GOT3 (cell line): ENCODE data around the gene SPOCK1.

ENCODE experiments used
- DNase-seq: peaks from one replicate; lab custom pipeline; 2025; ENCODE audit warnings: mixed read lengths; lab: John Stamatoyannopoulos, UW

Gene SPOCK1

DNA sequence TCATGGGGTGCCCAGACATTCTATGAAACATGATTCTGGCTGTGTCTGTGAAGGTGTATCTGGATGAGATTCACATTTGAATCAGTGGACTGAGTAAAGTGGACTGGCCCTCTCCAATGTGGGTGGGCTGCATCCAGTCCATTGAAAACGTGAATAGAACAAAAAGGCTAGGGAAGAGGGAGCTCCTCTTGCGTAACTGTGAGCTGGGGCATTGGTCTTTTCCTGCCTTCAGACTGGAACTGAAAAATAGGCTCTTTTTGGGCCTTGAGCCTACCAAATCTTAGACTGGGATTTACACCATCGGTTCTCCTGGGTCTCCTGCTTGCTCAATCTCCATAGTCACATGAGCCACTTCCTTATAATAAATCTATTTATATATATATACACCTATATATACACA, 170.1 kb downstream of the SPOCK1 start:
- no peak for DNase-seq

DNA sequence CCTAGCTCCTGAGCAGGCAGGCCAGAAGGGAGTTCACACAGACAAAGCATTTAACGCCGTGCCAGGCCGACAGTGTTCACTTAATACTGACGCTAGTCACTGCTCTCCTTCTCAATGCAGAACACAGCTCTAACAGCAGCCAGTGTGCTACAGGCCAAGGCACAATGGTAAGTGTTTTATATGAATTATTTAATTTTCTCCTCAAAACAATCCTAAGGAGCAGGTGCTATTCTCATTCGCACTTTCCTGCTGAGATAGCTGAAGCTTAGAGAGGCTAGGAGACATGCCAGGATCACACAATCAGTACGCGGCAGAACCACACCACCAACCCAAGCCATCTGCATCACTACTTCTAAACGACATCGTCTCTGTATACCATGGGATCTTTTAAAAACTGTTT, 170.7 kb downstream of the SPOCK1 start:
- DNase-seq = no peak

DNA sequence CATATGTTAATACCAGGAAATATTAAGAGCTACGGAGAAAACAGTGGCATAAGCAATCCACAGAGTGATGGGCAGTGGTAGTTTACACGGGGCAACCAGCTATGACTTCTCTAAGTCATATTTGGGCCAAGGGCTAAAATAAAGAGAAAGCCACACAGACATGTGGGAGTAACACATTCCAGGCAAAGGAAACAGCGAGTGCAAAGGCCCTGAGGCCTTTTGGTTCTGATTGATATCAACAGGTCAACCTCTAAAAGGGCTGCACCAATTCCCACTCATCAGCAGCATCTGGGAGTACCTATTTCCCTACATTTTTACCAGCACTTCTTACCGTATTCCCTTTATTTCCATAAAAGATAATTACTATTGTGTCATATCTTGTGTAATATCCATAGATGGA, 173.4 kb downstream of the SPOCK1 start:
- DNase-seq = no peak

DNA sequence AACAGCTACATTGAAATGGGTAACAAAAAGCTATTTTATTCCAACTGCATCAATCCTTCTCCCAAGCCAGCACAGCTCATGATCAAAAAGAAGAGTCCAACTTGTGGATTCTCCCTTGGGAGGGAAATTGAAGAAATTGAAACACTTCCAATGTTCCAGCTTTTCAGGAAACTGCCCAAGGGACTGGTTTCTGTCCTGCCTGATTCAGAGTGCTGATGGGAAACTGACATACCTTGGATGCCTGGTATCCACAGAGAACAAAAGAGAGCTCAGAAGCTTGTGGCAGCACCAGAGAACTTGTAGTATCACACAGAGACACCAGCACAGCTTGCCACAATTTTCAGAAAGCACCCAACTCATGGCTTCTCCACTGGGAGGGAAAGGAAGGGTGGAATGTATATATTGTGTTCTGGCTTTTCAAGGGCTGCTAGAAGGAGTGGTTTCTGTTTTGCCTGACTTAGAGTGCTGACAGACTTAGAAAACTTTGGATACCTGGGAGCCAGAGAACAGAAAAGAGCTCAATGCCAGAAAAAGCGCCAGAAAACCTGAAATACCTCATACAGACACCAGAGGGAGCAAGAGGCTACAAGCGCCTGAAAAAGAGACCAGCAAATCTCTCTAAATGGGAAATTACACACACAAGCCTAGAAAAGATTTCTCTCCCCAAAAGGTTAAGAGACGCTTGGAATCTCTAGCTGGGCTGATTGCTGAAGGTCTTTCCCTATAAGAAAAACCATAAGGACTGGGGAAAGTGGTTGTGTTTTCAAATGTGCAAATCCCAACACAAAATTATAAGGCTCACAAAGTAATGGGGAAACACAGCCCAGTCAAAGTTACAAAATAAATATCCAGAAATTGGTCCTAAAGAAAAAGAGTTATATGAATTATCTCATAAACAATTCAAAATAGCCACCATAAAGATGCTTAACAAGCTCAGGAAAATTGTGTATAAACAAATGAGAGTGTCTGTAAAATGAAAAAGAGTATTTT, 178.8 kb downstream of the SPOCK1 start:
- peak; percentile 14 for DNase-seq

DNA sequence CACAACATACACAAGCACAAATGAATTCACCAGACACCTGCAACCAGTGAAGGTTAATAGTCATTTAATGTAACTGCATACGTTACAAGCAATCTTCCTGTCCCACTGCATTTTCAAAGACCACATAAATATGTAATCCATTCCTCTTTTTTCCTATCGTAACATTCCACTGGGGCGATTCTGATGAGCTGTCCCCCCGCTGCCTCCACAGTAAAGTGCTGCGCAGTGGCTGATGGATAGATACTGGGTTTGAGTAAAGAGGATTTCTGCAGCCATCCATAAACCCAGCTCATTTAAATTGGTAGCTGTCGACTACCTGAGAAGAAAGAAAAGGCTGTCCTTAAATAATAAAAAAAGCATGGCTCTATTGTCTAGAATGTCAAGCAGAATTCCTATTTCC, 181.1 kb downstream of the SPOCK1 start:
- DNase-seq = no peak

DNA sequence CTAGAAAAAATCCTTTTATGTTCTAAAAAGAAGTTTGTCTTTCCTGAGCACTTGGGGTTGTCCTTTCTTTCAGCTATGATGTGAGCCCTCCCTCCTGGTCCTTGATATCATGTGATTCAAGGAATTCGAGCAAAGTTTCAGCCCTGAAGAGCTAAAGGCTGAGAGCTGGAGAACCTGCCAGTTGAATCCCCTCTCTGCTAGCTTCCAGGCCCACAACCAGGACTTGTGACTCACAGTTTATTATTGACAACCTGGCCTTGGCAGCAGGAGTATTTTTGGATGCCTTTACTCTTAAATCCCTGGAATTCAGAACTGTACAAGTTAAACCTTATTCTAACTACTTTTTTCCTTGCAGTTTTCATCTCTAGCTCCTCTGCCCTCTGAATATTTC, 182.8 kb downstream of the SPOCK1 start:
- DNase-seq = no peak

- no peak for DNase-seq
These were observed 183.4 kb downstream of the SPOCK1 start for GRCh38 chr5:137315534-137316345.

DNA sequence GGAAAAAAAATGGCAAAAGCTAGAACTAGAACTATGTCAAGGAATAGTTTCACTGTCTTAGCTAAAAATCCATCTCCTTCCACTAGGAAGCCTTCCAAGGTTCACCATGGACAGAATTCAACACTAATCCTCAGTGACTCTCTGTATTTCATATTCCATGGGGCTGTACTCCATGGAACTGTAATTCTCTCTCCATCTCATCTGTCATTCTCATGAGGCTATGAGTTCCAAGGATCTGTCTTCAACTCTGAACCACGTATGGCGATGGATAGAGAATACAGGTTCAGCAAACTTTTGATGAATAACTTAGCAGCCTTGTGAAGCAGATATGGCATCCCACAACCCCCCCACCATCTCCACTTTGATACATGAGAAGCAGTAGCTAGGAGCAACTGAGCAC, 184.0 kb downstream of the SPOCK1 start:
- DNase-seq = no peak

DNA sequence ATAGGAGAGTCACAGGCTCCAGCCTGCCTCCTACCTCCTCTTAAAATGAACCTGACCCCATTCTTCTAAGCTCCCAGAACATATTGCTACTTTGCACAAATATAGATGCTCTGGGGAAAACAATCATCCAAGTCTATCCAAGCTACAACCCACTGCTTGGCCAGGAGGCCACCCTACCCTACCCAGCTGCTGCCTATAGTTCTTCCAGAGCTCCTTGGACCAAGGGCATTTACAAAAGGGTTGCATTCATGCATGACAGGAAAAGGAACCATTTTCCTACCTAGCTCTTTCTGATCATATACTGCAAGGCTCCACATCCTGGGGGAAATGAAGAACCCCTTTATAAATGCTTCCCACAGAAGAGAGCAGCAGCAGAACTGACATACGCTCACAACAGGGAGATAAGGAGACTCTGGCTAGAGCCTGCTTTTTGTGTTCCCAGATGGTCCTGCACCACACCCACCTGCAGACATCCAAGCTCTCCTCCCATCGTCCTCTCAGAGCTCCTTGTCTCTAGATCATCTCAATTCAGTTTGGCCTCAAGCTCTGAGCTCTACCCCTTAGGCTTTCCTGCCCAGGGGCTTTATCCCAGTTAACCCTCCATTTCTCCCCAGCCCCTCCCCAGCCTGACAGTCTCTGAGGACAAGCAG, 185.5 kb downstream of the SPOCK1 start:
- no peak for DNase-seq

DNA sequence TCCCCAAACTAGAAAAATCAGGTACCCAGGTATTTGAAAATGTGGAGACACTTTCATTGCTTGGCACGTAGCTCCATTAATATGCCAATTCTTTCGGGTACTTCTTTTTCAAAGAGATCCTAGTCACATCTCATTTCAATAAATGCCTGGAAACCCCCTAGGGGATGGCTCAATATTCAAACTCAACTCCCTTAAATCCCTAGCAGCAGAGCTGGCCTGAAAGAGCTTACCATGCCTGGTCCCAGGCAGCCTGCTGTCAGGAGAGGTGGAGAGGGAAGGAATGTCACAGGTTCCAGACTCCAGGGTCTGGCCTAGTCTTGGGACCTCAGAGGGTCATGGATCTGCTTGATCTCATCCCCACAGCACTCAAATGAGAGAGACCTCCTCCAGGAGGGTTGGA, 187.1 kb downstream of the SPOCK1 start:
- DNase-seq = no peak

GRCh38 chr5:137310051-137310730, 188.9 kb downstream of the SPOCK1 start:
- no peak for DNase-seq

- DNase-seq = no peak
These were observed 189.8 kb downstream of the SPOCK1 start for GRCh38 chr5:137309290-137309689.

- DNase-seq = no peak
These were observed 190.8 kb downstream of the SPOCK1 start for GRCh38 chr5:137308311-137308710.

DNA sequence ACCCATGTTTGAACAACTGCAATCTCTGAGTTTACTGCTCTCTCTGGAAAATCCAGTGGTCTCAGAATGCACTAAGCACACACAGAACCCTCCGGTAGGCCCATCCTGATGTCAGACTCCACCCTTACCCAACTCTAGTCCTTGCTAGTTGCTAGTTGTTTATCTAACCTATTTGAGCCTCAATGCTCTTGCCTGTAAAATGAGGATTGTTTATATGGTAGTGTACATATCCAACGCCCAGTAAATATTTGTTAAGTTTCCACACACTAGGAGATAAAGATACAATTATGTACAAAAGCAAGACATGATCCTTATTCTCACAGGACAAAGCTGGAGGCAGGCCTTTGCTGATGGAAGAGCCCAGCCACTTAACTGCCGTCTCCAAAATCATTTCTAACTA, 192.2 kb downstream of the SPOCK1 start:
- DNase-seq = no peak

DNA sequence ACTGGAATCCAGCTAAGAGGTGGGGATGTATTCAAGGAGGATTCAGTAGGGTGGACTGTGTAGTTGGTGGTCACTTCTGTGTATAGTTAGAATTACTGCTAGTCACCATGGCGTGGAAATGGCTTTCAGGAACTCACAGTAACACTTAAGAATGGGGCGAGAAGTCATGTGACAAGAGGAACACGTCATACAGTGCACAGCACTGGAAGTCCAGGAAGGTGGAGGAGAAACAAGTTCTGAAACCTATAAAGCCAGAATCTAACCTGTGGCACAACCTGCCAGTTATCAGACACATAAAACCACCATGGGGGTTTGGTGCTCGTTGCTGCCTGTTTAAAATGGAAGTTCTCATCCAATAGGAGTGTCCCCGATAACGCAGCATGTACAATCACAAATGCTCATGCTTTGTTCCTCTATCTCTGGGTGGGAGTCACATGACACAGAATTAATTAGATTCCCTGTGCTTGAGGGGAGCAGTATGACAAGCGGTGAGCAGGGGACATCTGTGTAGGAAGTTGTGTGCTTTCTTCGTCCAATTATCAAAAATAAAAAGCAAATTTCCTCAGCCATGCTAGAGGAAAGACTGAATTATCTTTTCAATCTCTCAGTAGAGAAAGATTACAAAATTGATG, 193.0 kb downstream of the SPOCK1 start:
- DNase-seq = no peak

- no peak for DNase-seq
These were observed 194.8 kb downstream of the SPOCK1 start for GRCh38 chr5:137304226-137304874.

- no peak for DNase-seq
These were observed 195.6 kb downstream of the SPOCK1 start for GRCh38 chr5:137303509-137303908.

GRCh38 chr5:137300411-137301240, 198.5 kb downstream of the SPOCK1 start:
- DNase-seq = no peak

- DNase-seq = no peak
These were observed 202.8 kb downstream of the SPOCK1 start for GRCh38 chr5:137296213-137296781.

GRCh38 chr5:137294604-137295003, 204.5 kb downstream of the SPOCK1 start:
- no peak for DNase-seq
